Measurements from ENCODE around the gene BSN. TPM values are rescaled to one million over a fixed set of nuclear protein-coding genes. Genes with fewer than 3 reads are reported as not detected.

BSN gene
- polyA plus RNA-seq, 1 donor (not counting 4 experiments of a cell fraction or from before 2014, with no cell fraction given), result under 0.01 TPM

DNA sequence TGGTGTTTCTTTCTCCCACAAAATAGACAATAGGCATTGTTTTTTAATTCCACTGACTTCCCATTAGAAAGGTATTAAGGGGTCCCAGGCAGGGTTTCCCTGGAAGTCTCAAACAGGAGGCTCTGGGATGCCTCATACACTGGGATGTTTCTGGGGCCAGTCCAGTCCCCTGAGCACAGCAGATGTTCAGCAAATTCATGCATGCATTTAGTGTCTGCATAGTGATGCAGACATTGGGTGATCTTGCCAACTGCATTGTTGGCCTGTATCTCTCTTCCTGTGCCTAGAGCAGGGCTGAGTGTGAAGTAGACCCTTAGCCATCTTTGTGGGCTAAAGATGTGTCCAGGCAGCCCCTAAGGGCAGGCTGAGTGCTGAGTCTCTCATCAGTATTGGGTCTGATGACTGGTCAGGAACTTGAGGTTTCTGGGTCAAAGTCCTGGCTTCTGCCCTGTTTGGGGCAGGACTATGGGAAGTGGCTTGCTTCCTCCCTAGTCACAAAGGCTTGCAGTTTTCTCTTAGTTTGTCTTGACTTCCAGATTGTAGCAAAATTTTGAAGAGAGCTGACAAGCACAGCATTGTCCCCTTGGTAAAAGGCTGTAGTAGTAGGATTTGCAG, 56.5 kb downstream of the BSN start:
- Histone ChIP-seq H3K4me1 (ENCODE audit: control insufficient read depth, extremely low read depth, insufficient read depth, low read length) (peaks cover 8% of the 10 kb centered on the region), H3K36me3 (ENCODE audit: control insufficient read depth in 2 of 2, extremely low read depth in 1 of 2, insufficient read depth in 2 of 2, low read length in 2 of 2) (no peaks in the 10 kb centered on the region), H3K4me2 (ENCODE audit: control insufficient read depth, extremely low read depth, insufficient read depth, low read depth, low read length) (no peak overlapping the region), H3K4me3 (ENCODE audit: control insufficient read depth in 2 of 3, extremely low read depth in 1 of 3, insufficient read depth in 2 of 3, low read depth in 1 of 3, low read length in 3 of 3) (no peak overlapping the region), H3K27me3 (ENCODE audit: control insufficient read depth, extremely low read depth, insufficient read depth, low read length) (no peaks in the 10 kb centered on the region), H3K27ac (ENCODE audit: control insufficient read depth, insufficient read depth, low read length) (no peak overlapping the region), H3K79me2 (ENCODE audit: control insufficient read depth, insufficient read depth, low read length) (no peaks in the 10 kb centered on the region), H3K9ac (ENCODE audit: control insufficient read depth, extremely low read depth, insufficient read depth, low read length) (no peak overlapping the region), H2AFZ (ENCODE audit: control insufficient read depth, low read length) (no peak overlapping the region), H4K20me1 (ENCODE audit: control insufficient read depth, extremely low read depth, insufficient read depth, low read length) (no peaks in the 10 kb centered on the region), H3K9me3 (ENCODE audit: control insufficient read depth, low read depth, low read length) (no peaks in the 10 kb centered on the region), H3K9me1 (ENCODE audit: control insufficient read depth, extremely low read depth, insufficient read depth, low read length) (no peaks in the 10 kb centered on the region)
- DNase-seq (ENCODE audit: low read depth, low spot score) (no peak), FAIRE-seq (no peak)
- TF ChIP-seq, protein P1, sequence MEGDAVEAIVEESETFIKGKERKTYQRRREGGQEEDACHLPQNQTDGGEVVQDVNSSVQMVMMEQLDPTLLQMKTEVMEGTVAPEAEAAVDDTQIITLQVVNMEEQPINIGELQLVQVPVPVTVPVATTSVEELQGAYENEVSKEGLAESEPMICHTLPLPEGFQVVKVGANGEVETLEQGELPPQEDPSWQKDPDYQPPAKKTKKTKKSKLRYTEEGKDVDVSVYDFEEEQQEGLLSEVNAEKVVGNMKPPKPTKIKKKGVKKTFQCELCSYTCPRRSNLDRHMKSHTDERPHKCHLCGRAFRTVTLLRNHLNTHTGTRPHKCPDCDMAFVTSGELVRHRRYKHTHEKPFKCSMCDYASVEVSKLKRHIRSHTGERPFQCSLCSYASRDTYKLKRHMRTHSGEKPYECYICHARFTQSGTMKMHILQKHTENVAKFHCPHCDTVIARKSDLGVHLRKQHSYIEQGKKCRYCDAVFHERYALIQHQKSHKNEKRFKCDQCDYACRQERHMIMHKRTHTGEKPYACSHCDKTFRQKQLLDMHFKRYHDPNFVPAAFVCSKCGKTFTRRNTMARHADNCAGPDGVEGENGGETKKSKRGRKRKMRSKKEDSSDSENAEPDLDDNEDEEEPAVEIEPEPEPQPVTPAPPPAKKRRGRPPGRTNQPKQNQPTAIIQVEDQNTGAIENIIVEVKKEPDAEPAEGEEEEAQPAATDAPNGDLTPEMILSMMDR (optimal IDR thresholded peaks at IDR 0.05 in 1 of 3, IDR thresholded peaks at IDR 0.05 in 1 of 3, conservative IDR thresholded peaks at IDR 0.05 in 1 of 3; ENCODE audit: extremely low read depth in 1 of 3, insufficient read depth in 2 of 3, low read length in 3 of 3), result no peak
- no peak for TF ChIP-seq EZH2 (IDR thresholded peaks at IDR 0.05; ENCODE audit: low read length)
- dilution Hi-C loops (cut with MboI; ENCODE audit: extremely low pct_ligation_motif_present, low sequenced_read_pairs), result no loop called here

DNA sequence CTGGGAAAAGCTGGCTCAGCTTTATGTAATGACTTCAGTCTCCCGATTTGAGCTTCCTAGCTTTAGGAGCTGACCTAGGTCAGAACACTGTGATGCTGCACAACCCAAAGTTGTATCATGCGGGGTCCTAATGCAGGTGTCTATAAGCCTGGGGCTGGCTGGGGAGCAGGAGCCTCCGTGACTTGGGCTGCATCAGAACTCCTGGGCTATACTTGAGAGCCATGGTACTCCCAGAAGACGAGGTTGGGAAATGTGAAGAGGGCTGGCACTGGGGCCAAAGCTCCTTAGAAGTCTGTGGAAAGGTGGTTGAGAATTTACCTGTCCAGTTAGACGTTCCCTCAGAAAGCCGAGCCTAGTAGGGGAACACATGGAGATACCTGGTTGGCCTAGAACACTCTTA, 57.0 kb downstream of the BSN start:
- no peak for DNase-seq (ENCODE audit: low read depth, low spot score)
- TF ChIP-seq, protein P1 (optimal IDR thresholded peaks at IDR 0.05 in 1 of 3, IDR thresholded peaks at IDR 0.05 in 1 of 3, conservative IDR thresholded peaks at IDR 0.05 in 1 of 3; ENCODE audit: extremely low read depth in 1 of 3, insufficient read depth in 2 of 3, low read length in 3 of 3), result no peak
- no peak for TF ChIP-seq EZH2 (IDR thresholded peaks at IDR 0.05; ENCODE audit: low read length)
- no peak for FAIRE-seq
- H3K4me1 ChIP-seq (ENCODE audit: control insufficient read depth, extremely low read depth, insufficient read depth, low read length), result peaks cover 8% of the 10 kb centered on the region
- no peaks in the 10 kb centered on the region for H4K20me1 ChIP-seq (ENCODE audit: control insufficient read depth, extremely low read depth, insufficient read depth, low read length)
- no peak overlapping the region for H3K4me3 ChIP-seq (ENCODE audit: control insufficient read depth in 2 of 3, extremely low read depth in 1 of 3, insufficient read depth in 2 of 3, low read depth in 1 of 3, low read length in 3 of 3)
- H3K79me2 ChIP-seq (ENCODE audit: control insufficient read depth, insufficient read depth, low read length), result no peaks in the 10 kb centered on the region
- no peak overlapping the region for H3K4me2 ChIP-seq (ENCODE audit: control insufficient read depth, extremely low read depth, insufficient read depth, low read depth, low read length)
- no peak overlapping the region for H2AFZ ChIP-seq (ENCODE audit: control insufficient read depth, low read length)
- H3K27ac ChIP-seq (ENCODE audit: control insufficient read depth, insufficient read depth, low read length), result no peak overlapping the region
- no peaks in the 10 kb centered on the region for H3K9me1 ChIP-seq (ENCODE audit: control insufficient read depth, extremely low read depth, insufficient read depth, low read length)
- no peaks in the 10 kb centered on the region for H3K36me3 ChIP-seq (ENCODE audit: control insufficient read depth in 2 of 2, extremely low read depth in 1 of 2, insufficient read depth in 2 of 2, low read length in 2 of 2)
- dilution Hi-C loops (cut with MboI; ENCODE audit: extremely low pct_ligation_motif_present, low sequenced_read_pairs), result no loop called here
- no peak overlapping the region for H3K9ac ChIP-seq (ENCODE audit: control insufficient read depth, extremely low read depth, insufficient read depth, low read length)
- no peaks in the 10 kb centered on the region for H3K9me3 ChIP-seq (ENCODE audit: control insufficient read depth, low read depth, low read length)
- no peaks in the 10 kb centered on the region for H3K27me3 ChIP-seq (ENCODE audit: control insufficient read depth, extremely low read depth, insufficient read depth, low read length)
